ENCODE data around the gene MLH1.

MLH1 gene

DNA sequence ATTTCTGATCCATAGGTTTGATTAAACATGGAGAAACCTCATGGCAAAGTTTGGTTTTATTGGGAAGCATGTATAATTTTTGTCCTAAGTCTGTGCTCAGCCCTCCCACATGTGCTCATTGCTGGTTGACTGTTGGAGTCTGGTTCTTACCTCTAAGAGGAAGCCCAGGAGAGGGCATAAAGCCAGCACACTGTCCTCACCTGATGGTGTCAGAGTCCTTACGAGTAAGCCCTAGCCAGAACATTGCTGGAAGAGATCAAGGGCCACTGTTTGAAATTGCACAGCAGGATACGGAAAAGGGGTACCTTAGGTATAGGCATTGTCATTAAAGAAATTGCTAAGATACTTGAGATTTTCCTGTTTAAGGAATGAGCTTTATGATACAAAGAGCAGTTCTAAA, 21.3 kb downstream of the MLH1 start:
- no peak for TF ChIP-seq SIN3A (IDR thresholded peaks at IDR 0.05; ENCODE audit: borderline replicate concordance, insufficient read depth, low read length)
- TF ChIP-seq REST (IDR thresholded peaks at IDR 0.05; ENCODE audit: insufficient read depth in 1 of 2, low read depth in 2 of 2, low read length in 2 of 2) = no peak
- no peak for TF ChIP-seq TAF1 (IDR thresholded peaks at IDR 0.05; ENCODE audit: borderline replicate concordance, insufficient read depth, low read length)
- no peak for TF ChIP-seq FOXP2 (optimal IDR thresholded peaks at IDR 0.05; ENCODE audit: borderline replicate concordance, extremely low read depth, extremely low read length, insufficient read depth)
- no peak for TF ChIP-seq POLR2AphosphoS5 (IDR thresholded peaks at IDR 0.05; ENCODE audit: low read depth, low read length)

DNA sequence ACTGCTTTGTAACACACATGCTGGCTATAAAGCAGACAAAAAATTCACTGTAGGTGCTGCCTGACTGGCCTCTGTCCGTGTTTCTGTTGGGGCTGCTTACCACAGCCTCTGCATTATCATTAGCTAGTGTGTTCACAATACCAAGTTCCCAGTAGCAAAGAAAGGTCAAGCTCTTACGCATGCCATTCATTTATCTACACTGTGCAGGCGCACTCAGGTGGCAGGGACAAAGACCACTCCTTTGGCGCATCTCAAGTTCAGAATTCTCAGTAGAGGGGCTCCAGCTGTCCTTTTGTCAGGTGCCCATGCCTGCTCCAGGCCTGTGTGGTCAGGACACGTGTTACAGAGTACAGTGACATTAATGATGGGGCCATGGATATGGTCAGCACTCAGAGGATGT, 22.3 kb downstream of the MLH1 start:
- TF ChIP-seq POLR2AphosphoS5 (IDR thresholded peaks at IDR 0.05; ENCODE audit: low read depth, low read length) = no peak
- no peak for TF ChIP-seq SIN3A (IDR thresholded peaks at IDR 0.05; ENCODE audit: borderline replicate concordance, insufficient read depth, low read length)
- TF ChIP-seq TAF1 (IDR thresholded peaks at IDR 0.05; ENCODE audit: borderline replicate concordance, insufficient read depth, low read length) = no peak
- TF ChIP-seq FOXP2 (optimal IDR thresholded peaks at IDR 0.05; ENCODE audit: borderline replicate concordance, extremely low read depth, extremely low read length, insufficient read depth) = no peak
- no peak for TF ChIP-seq REST (IDR thresholded peaks at IDR 0.05; ENCODE audit: insufficient read depth in 1 of 2, low read depth in 2 of 2, low read length in 2 of 2)

DNA sequence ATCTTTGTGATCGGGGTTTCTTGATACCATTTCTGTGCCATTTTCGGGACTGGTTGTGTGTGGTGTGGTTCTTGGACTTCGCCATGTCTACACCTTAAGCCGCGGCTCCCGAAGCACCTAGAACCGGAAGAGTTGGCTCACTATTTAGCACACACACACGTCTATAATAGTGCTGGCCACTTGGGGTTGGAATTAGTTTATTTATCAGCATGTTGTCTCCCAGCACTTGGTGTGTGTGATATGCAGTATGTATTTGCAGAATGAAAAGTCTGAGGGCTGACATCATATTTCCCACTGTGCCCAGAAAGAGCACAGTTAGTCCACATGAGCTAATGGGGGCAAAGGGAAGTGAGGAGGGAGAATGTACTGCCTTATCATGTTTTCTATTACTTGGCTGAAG, 23.6 kb downstream of the MLH1 start:
- no peak for TF ChIP-seq TAF1 (IDR thresholded peaks at IDR 0.05; ENCODE audit: borderline replicate concordance, insufficient read depth, low read length)
- TF ChIP-seq REST (IDR thresholded peaks at IDR 0.05; ENCODE audit: insufficient read depth in 1 of 2, low read depth in 2 of 2, low read length in 2 of 2) = no peak
- no peak for TF ChIP-seq POLR2AphosphoS5 (IDR thresholded peaks at IDR 0.05; ENCODE audit: low read depth, low read length)
- no peak for TF ChIP-seq SIN3A (IDR thresholded peaks at IDR 0.05; ENCODE audit: borderline replicate concordance, insufficient read depth, low read length)
- TF ChIP-seq FOXP2 (optimal IDR thresholded peaks at IDR 0.05; ENCODE audit: borderline replicate concordance, extremely low read depth, extremely low read length, insufficient read depth) = no peak

GRCh38 chr3:37017683-37018082, 24.4 kb downstream of the MLH1 start:
- TF ChIP-seq TAF1 (IDR thresholded peaks at IDR 0.05; ENCODE audit: borderline replicate concordance, insufficient read depth, low read length) (no peak), POLR2AphosphoS5 (IDR thresholded peaks at IDR 0.05; ENCODE audit: low read depth, low read length) (no peak), FOXP2 (optimal IDR thresholded peaks at IDR 0.05; ENCODE audit: borderline replicate concordance, extremely low read depth, extremely low read length, insufficient read depth) (no peak), SIN3A (IDR thresholded peaks at IDR 0.05; ENCODE audit: borderline replicate concordance, insufficient read depth, low read length) (no peak), REST (IDR thresholded peaks at IDR 0.05; ENCODE audit: insufficient read depth in 1 of 2, low read depth in 2 of 2, low read length in 2 of 2) (no peak)

GRCh38 chr3:37024092-37024491, 30.8 kb downstream of the MLH1 start:
- no peak for TF ChIP-seq SIN3A (IDR thresholded peaks at IDR 0.05; ENCODE audit: borderline replicate concordance, insufficient read depth, low read length)
- TF ChIP-seq FOXP2 (optimal IDR thresholded peaks at IDR 0.05; ENCODE audit: borderline replicate concordance, extremely low read depth, extremely low read length, insufficient read depth) = no peak
- no peak for TF ChIP-seq TAF1 (IDR thresholded peaks at IDR 0.05; ENCODE audit: borderline replicate concordance, insufficient read depth, low read length)
- TF ChIP-seq POLR2AphosphoS5 (IDR thresholded peaks at IDR 0.05; ENCODE audit: low read depth, low read length) = no peak
- TF ChIP-seq REST (IDR thresholded peaks at IDR 0.05; ENCODE audit: insufficient read depth in 1 of 2, low read depth in 2 of 2, low read length in 2 of 2) = no peak
